Kidney (tissue), 14 donors: ENCODE results near the gene EFCAB6. TPM values are rescaled to one million over a fixed set of nuclear protein-coding genes. Genes with fewer than 3 reads are reported as not detected.
A peak's percentile ranks its signal among the peaks of the same experiment; 100 is the strongest.

Experiments used
- DNase-seq, 5 donors: peaks; one replicate each; pipeline ENCODE4 v3.0.0-alpha.2; 2013 to 2020
- FAIRE-seq: peaks from 2 replicates; lab custom pipeline; 2012; peaks lifted over from hg19 to GRCh38; lab: Jason Lieb, UNC
- H3K27ac ChIP-seq, 2 donors: one replicate each; pipeline ENCODE4 v1.7.0; 2013; ENCODE audit warnings: low read depth in 2 of 2, low read length in 2 of 2, inconsistent platforms in 1 of 2
- H3K27me3 ChIP-seq: one replicate; pipeline ENCODE4 v1.7.1; 2013; ENCODE audit warnings: low read length, inconsistent platforms; ENCODE audit not compliant: control insufficient read depth, insufficient read depth
- H3K36me3 ChIP-seq, 3 donors: one replicate each; pipeline versions ENCODE4 v1.7.0 to v1.7.1; 2013; ENCODE audit warnings: low read length in 3 of 3, control low read depth in 1 of 3, inconsistent platforms in 1 of 3; ENCODE audit not compliant: insufficient read depth in 3 of 3, control insufficient read depth in 2 of 3
- H3K4me1 ChIP-seq, 3 donors: one replicate each; pipeline versions ENCODE4 v1.7.0 to v1.7.1; 2013; ENCODE audit warnings: low read length in 3 of 3, inconsistent platforms in 1 of 3, low read depth in 1 of 3; ENCODE audit not compliant: control insufficient read depth in 2 of 3, insufficient read depth in 2 of 3
- H3K4me3 ChIP-seq, 3 donors: one replicate each; pipeline versions ENCODE4 v1.7.0 to v1.8.1; 2013; ENCODE audit warnings: low read length in 3 of 3, control low read depth in 1 of 3, inconsistent platforms in 1 of 3
- H3K9ac ChIP-seq, 3 donors: one replicate each; pipeline versions ENCODE4 v1.7.0 to v1.7.1; 2013; ENCODE audit warnings: low read length in 3 of 3, control low read depth in 1 of 3, inconsistent platforms in 1 of 3
- H3K9me3 ChIP-seq, 3 donors: one replicate each; pipeline versions ENCODE4 v1.7.0 to v1.7.1; 2013; ENCODE audit warnings: low read length in 3 of 3, control low read depth in 1 of 3, inconsistent platforms in 1 of 3; ENCODE audit not compliant: control insufficient read depth in 2 of 3, insufficient read depth in 1 of 3
- intact Hi-C: fragments of 100-400 bp; cut with DNase I; formaldehyde crosslinking; loops from one replicate; pipeline ENCODE4 v1.11.1; 2022
- polyA plus RNA-seq: library from polyadenylated mRNA; stranded (reverse); fragments of 350-450 nt; fragmentation: Illumina TruSeq; extraction: RNeasy Lipid Tissue Mini Kit (QIAGEN cat#74804); gene quantifications from one replicate; pipeline ENCODE4 v1.2.3, GENCODE V29; 2014; ENCODE audit warnings: low read depth, low replicate concordance; ENCODE audit not compliant: insufficient read depth
- total RNA-seq: library from RNA; stranded (reverse); fragmentation: NEBNext Ultra II Directional; extraction: Animal tissue kit (Norgen Biotek cat#: 25700); gene quantifications from one replicate; pipeline ENCODE4 v1.2.1, GENCODE V29; 2021
- TF ChIP-seq, protein P1 (sequence below): IDR thresholded peaks from 3 replicates; pipeline ENCODE4 v1.5.1; 2012; ENCODE audit warnings: mild to moderate bottlenecking, moderate library complexity, borderline replicate concordance; ENCODE audit not compliant: insufficient read depth; ENCODE audit errors: extremely low read depth
- donor health status: control.
- donor health status: control.
- donor health status: control.
- donor health status: control.
- donor health status: control.
- donor health status: DM: yes; HTN: yes; CAD: no.
- donor health status: Normal renal cell carcinoma (clear cell type).

EFCAB6 gene
- total and polyA plus RNA-seq, 2 donors from 2014 or later, result 1.5 to 11.8 TPM

DNA sequence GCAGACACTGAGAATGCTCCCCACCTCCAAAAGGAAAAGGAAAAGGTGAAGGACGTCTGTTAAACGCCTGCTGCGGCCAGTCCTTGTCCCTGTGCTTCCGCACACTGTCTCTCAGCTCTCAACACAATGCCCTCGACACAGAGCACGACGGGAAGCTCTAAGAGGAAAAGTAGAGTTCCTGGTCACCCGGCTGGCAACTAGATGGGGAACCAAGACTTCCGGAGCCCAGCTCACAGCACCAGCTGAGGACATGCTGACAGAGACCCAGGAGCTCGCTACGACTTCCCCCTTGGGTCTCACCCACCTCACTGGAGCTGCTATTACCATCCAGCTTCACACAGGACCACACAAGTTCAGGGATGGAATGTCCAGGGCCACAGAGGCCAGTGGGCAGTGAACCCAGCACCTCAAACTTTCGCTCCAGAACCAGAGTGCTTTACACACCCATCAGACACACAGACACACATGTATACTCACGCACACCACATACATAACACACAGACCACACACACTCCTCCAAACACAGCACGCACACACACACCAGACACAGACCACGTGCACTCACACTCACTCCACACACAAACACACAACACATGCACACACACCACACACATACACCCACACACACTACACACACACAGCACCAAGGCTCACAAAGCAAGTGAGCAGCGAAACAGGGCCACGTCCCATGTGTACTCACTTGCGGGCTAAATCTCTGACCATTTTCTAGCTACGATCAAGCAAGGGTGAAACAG, 40.6 kb upstream of the EFCAB6 start:
- FAIRE-seq (no peak), DNase-seq (peak in 1 of 5 donors; percentile 49)
- Histone ChIP-seq H3K4me1 (no peaks in the 10 kb centered on the region), H3K27me3 (no peaks in the 10 kb centered on the region), H3K36me3 (no peaks in the 10 kb centered on the region), H3K9me3 (peaks cover 0 to 3% (median 0%) of the 10 kb centered on the region in 3 donors), H3K27ac (no peak overlapping the region), H3K9ac (no peak overlapping the region), H3K4me3 (no peak overlapping the region)
- TF ChIP-seq, protein P1, sequence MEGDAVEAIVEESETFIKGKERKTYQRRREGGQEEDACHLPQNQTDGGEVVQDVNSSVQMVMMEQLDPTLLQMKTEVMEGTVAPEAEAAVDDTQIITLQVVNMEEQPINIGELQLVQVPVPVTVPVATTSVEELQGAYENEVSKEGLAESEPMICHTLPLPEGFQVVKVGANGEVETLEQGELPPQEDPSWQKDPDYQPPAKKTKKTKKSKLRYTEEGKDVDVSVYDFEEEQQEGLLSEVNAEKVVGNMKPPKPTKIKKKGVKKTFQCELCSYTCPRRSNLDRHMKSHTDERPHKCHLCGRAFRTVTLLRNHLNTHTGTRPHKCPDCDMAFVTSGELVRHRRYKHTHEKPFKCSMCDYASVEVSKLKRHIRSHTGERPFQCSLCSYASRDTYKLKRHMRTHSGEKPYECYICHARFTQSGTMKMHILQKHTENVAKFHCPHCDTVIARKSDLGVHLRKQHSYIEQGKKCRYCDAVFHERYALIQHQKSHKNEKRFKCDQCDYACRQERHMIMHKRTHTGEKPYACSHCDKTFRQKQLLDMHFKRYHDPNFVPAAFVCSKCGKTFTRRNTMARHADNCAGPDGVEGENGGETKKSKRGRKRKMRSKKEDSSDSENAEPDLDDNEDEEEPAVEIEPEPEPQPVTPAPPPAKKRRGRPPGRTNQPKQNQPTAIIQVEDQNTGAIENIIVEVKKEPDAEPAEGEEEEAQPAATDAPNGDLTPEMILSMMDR, result no peak
- intact Hi-C loops, result no loop called here

DNA sequence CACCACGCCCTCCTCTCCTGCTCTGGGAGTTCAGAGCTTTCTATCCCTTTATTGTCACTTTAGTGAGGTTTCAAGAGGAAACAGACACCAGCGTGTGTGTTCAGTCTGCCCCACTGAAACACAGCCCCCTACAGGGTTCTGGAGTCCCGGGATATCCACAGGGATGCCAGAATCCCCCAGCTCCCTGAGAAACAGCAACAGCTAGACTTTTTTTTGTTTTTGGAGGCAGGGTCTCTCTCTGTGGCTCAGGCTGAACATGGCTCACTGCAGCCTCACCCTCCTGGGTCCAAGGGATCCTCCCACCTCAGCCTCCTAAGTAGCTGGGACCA, 39.8 kb upstream of the EFCAB6 start:
- H3K36me3 ChIP-seq, result no peaks in the 10 kb centered on the region
- FAIRE-seq (no peak), DNase-seq (peak in 2 of 5 donors; percentile 3 to 16)
- H3K9ac ChIP-seq, result no peak overlapping the region
- H3K4me3 ChIP-seq, result no peak overlapping the region
- no peak overlapping the region for H3K27ac ChIP-seq
- no peaks in the 10 kb centered on the region for H3K4me1 ChIP-seq
- TF ChIP-seq, protein P1, result no peak
- no peaks in the 10 kb centered on the region for H3K27me3 ChIP-seq
- peaks cover 0 to 3% (median 0%) of the 10 kb centered on the region in 3 donors for H3K9me3 ChIP-seq
- intact Hi-C loops, result no loop called here

DNA sequence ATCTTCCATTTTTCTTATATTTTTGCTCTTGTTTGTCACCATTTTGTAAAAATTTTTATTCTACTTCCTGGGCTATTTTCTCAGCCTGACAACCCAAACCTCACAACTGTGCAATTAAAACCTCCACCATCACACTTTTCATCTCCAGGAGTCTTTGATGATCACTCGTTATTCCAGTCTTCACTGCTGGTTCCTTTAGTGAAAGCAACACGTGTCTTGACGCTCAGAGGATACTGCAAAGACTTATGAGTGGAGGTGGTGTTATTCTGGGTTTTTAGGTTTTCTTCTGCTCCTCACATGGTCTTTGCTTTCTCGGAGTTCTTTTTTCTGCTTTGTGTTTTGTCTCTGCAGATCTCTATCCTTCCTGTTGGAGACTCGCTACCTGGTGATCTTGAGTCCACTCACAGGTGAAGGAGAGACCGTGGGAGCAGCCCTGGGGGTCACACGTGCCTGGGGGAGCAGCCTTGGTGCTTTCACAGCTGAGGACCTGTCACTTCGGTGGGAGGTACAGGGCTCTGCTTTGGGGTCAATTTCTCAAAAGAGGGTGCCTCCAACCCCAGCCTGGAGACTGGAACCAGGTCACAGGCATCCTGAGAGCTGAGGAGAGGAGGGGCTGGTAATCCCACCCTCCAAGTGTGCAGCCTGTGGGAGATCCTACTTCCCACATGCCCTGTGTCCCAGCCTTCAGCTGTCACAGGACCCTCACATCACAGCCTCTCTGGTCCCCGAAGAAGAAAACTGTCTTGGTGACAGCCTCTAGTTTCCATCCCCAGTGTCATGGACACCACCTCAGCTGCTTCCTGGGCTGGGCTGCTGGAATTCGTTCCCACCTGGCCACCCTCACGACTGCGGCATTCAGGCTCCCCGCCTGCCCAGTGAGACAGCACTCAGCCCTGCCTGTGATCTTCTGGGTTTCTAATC, 39.2 kb upstream of the EFCAB6 start:
- FAIRE-seq (no peak), DNase-seq (peak in 2 of 5 donors; percentile 24 to 27)
- H3K27me3 ChIP-seq, result no peaks in the 10 kb centered on the region
- peaks cover 0 to under 1% (median 0%) of the 10 kb centered on the region in 3 donors for H3K9me3 ChIP-seq
- intact Hi-C loops, result no loop called here
- H3K36me3 ChIP-seq, result no peaks in the 10 kb centered on the region
- TF ChIP-seq, protein P1, result no peak
- no peaks in the 10 kb centered on the region for H3K4me1 ChIP-seq
- no peak overlapping the region for H3K4me3 ChIP-seq
- H3K27ac ChIP-seq, result no peak overlapping the region
- no peak overlapping the region for H3K9ac ChIP-seq
